ENCODE measurements around the gene GTF3C5.
"Not testable (repeated sequence)": the region's sequence is repeated elsewhere in the genome, so short reads cannot be mapped to it uniquely, and the experiment has no call there.

GTF3C5 gene

GRCh38 chr9:133072210-133072609 is 41.4 kb downstream of the GTF3C5 start:
- not testable (repeated sequence) for DNase-seq

GRCh38 chr9:133073086-133074014 is 42.6 kb downstream of the GTF3C5 start:
- no peak for DNase-seq

GRCh38 chr9:133074111-133074651 is 43.4 kb downstream of the GTF3C5 start:
- DNase-seq = no peak

GRCh38 chr9:133075925-133076630 is 45.3 kb downstream of the GTF3C5 start:
- no peak for DNase-seq

GRCh38 chr9:133076691-133077090 is 45.9 kb downstream of the GTF3C5 start:
- no peak for DNase-seq

GRCh38 chr9:133078486-133078885 is 47.7 kb downstream of the GTF3C5 start:
- no peak for DNase-seq

GRCh38 chr9:133080161-133080560 is 49.4 kb downstream of the GTF3C5 start:
- no peak for DNase-seq

- not testable (repeated sequence) for DNase-seq
These were observed 50.3 kb downstream of the GTF3C5 start for GRCh38 chr9:133080786-133081779.

GRCh38 chr9:133081957-133082644 is 51.3 kb downstream of the GTF3C5 start:
- DNase-seq = not testable (repeated sequence)

- DNase-seq = not testable (repeated sequence)
These were observed 52.9 kb downstream of the GTF3C5 start for GRCh38 chr9:133083688-133084087.

- DNase-seq = not testable (repeated sequence)
These were observed 55.5 kb downstream of the GTF3C5 start for GRCh38 chr9:133086212-133086860.

GRCh38 chr9:133086894-133087293 is 56.1 kb downstream of the GTF3C5 start:
- no peak for DNase-seq

GRCh38 chr9:133087429-133088145 is 56.8 kb downstream of the GTF3C5 start:
- no peak for DNase-seq

- DNase-seq = no peak
These were observed 57.5 kb downstream of the GTF3C5 start for GRCh38 chr9:133088146-133088750.

GRCh38 chr9:133088756-133089155 is 58.0 kb downstream of the GTF3C5 start:
- no peak for DNase-seq

GRCh38 chr9:133089271-133089671 is 58.5 kb downstream of the GTF3C5 start:
- no peak for DNase-seq

GRCh38 chr9:133090187-133090586 is 59.4 kb downstream of the GTF3C5 start:
- DNase-seq = no peak

GRCh38 chr9:133090752-133091385 is 60.1 kb downstream of the GTF3C5 start:
- DNase-seq = no peak

- DNase-seq = not testable (repeated sequence)
These were observed 63.6 kb downstream of the GTF3C5 start for GRCh38 chr9:133094351-133094750.

All from stimulated activated CD4-positive, alpha-beta T cell treated with anti-CD3 and anti-CD28 coated beads, Interleukin-1b, Interleukin-23, amount 100 ng/mL, for 48 hours (primary cell).